B cell (primary cell): Measurements from ENCODE around the gene SLAMF9. TPM values are rescaled to one million over a fixed set of nuclear protein-coding genes. Genes with fewer than 3 reads are reported as not detected.

Experiments used
- ATAC-seq: fragments of 200-7000 bp; cut with Tn5 transposase; one replicate; pipeline ENCODE4 v1.10.0; 2021; ENCODE audit warnings: low read depth, mild to moderate bottlenecking, moderate number of reproducible peaks, moderate library complexity
- CTCF ChIA-PET: fragments of 350-600 bp; sonication (Branson Sonifier 250); formaldehyde crosslinking; loops from one replicate; lab custom pipeline; 2021; ENCODE audit warnings: antibody characterized with exemption, inconsistent platforms; lab: Charles Lee
- POLR2A ChIA-PET: fragments of 350-600 bp; sonication (Branson Sonifier 250); formaldehyde crosslinking; loops from one replicate; lab custom pipeline; 2021; ENCODE audit warnings: antibody characterized with exemption; lab: Charles Lee
- DNase-seq: peaks from one replicate; pipeline ENCODE4 v3.0.0; 2013
- H2AFZ ChIP-seq: 2 replicates; pipeline ENCODE4 v1.6.1; 2012; ENCODE audit warnings: mild to moderate bottlenecking, low read depth, low read length; ENCODE audit not compliant: insufficient read depth, poor library complexity, severe bottlenecking
- H3K27ac ChIP-seq, 2 donors: 1 replicate in 1 of 2; 2 replicates in 1 of 2; pipeline ENCODE4 v1.5.1; 2012 to 2013; ENCODE audit warnings: low read length in 2 of 2, mild to moderate bottlenecking in 2 of 2, moderate library complexity in 1 of 2
- H3K27me3 ChIP-seq, 4 experiments: fragments of 200-600 bp in 1 of 4; sonication (generic) in 1 of 4; replicated peaks in 1 of 4; 1 replicate in 2 of 4; 2 replicates in 2 of 4; pipeline versions ENCODE4 v1.6.1 to v1.7.0; 2013 to 2016; ENCODE audit warnings: low read length in 3 of 4, mild to moderate bottlenecking in 2 of 4, mixed read lengths in 1 of 4, moderate library complexity in 1 of 4; ENCODE audit not compliant: insufficient read depth in 4 of 4, control insufficient read depth in 3 of 4; ENCODE audit errors: control extremely low read depth in 1 of 4
- H3K36me3 ChIP-seq, 2 experiments: replicated peaks in 1 of 2; 1 replicate in 1 of 2; 2 replicates in 1 of 2; pipeline versions ENCODE4 v1.6.1 to v1.7.1; 2013; ENCODE audit warnings: low read length in 1 of 2; ENCODE audit not compliant: insufficient read depth in 2 of 2, control insufficient read depth in 1 of 2; ENCODE audit errors: control extremely low read depth in 1 of 2, extremely low read depth in 1 of 2
- H3K4me1 ChIP-seq, 2 donors: fragments of 200-600 bp in 1 of 2; sonication (generic) in 1 of 2; 1 replicate in 1 of 2; 2 replicates in 1 of 2; pipeline versions ENCODE4 v1.5.1 to v1.6.1; 2013 to 2017; ENCODE audit warnings: low read length in 2 of 2; ENCODE audit not compliant: control insufficient read depth in 2 of 2, insufficient read depth in 2 of 2
- H3K4me2 ChIP-seq: replicated peaks from 2 replicates; pipeline ENCODE3; 2012; ENCODE audit warnings: mild to moderate bottlenecking, low read depth, low read length; ENCODE audit not compliant: poor library complexity, severe bottlenecking
- H3K4me3 ChIP-seq, 5 experiments: fragments of 200-600 bp in 1 of 5; sonication (generic) in 1 of 5; 1 replicate in 3 of 5; 2 replicates in 2 of 5; pipeline versions ENCODE4 v1.5.1 to v1.7.0; 2011 to 2016; ENCODE audit warnings: low read length in 4 of 5, mild to moderate bottlenecking in 4 of 5, low read depth in 2 of 5, control low read depth in 1 of 5, moderate library complexity in 1 of 5; ENCODE audit not compliant: insufficient read depth in 1 of 5; ENCODE audit errors: control extremely low read depth in 1 of 5, extremely low read depth in 1 of 5
- H3K79me2 ChIP-seq: fragments of 200-600 bp; sonication (generic); one replicate; pipeline ENCODE4 v1.6.0; 2016; ENCODE audit warnings: low read length; ENCODE audit not compliant: control insufficient read depth, insufficient read depth
- H3K9ac ChIP-seq: fragments of 200-600 bp; sonication (generic); 2 replicates; pipeline ENCODE4 v1.6.1; 2017; ENCODE audit warnings: mild to moderate bottlenecking, low read length, moderate library complexity
- H3K9me3 ChIP-seq, 3 donors: one replicate each; pipeline versions ENCODE4 v1.6.1 to v1.7.1; 2013; ENCODE audit warnings: low read length in 2 of 3; ENCODE audit not compliant: control insufficient read depth in 2 of 3, insufficient read depth in 1 of 3; ENCODE audit errors: control extremely low read depth in 1 of 3
- H4K20me1 ChIP-seq: 2 replicates; pipeline ENCODE4 v1.6.0; 2012; ENCODE audit warnings: mild to moderate bottlenecking, low read length; ENCODE audit not compliant: insufficient read depth, control insufficient read depth, poor library complexity, severe bottlenecking
- H3K27ac Mint-ChIP-seq: one replicate; pipeline ENCODE4 v1.8.0; 2021; ENCODE audit warnings: mixed read lengths
- H3K27me3 Mint-ChIP-seq: one replicate; pipeline ENCODE4 v1.8.0; 2021; ENCODE audit warnings: mixed read lengths
- H3K4me1 Mint-ChIP-seq: one replicate; pipeline ENCODE4 v1.8.0; 2021; ENCODE audit warnings: mixed read lengths
- H3K4me3 Mint-ChIP-seq: one replicate; pipeline ENCODE4 v1.8.0; 2021; ENCODE audit warnings: mixed read lengths
- H3K9me3 Mint-ChIP-seq: one replicate; pipeline ENCODE4 v1.8.0; 2022; ENCODE audit warnings: mixed read lengths; ENCODE audit not compliant: insufficient read depth
- EZH2 ChIP-seq: IDR thresholded peaks from 2 replicates; pipeline ENCODE4 v1.6.1; 2012; ENCODE audit warnings: borderline replicate concordance, low read depth, mild to moderate bottlenecking, moderate library complexity, low read length; ENCODE audit not compliant: insufficient read depth, poor library complexity, severe bottlenecking
- WGBS: methylation state at CpG from one replicate; pipeline ENCODE4 v1.1.5; 2013; ENCODE audit warnings: missing lambda C conversion rate; ENCODE audit not compliant: insufficient coverage; 5-methylcytosine and 5-hydroxymethylcytosine counted together
- intact Hi-C: fragments of 100-400 bp; cut with micrococcal nuclease; formaldehyde crosslinking; loops from one replicate; pipeline ENCODE4 v1.10.0; 2022
- polyA plus RNA-seq: library from polyadenylated mRNA; depleted of rRNA; stranded (reverse); fragments of >200 nt; gene quantifications from 2 replicates; pipeline ENCODE4 v1.2.3, GENCODE V29; 2012
- total RNA-seq, 2 donors: library from RNA; stranded (reverse); fragments of 120-200 nt in 1 of 2; gene quantifications; 1 replicate in 1 of 2; 2 replicates in 1 of 2; pipeline versions ENCODE4 v1.2.3 to v1.2.4, GENCODE V29; 2013 to 2022
- TF ChIP-seq, protein P1 (sequence below): fragments of 200-600 bp; IDR thresholded peaks from one replicate; pipeline ENCODE4 v1.8.0; 2022; ENCODE audit warnings: antibody characterized with exemption, mild to moderate bottlenecking

The SLAMF9 gene
- total and polyA plus RNA-seq, 2 donors (not counting 1 experiment from before 2014, with no cell fraction given), result not detected

DNA sequence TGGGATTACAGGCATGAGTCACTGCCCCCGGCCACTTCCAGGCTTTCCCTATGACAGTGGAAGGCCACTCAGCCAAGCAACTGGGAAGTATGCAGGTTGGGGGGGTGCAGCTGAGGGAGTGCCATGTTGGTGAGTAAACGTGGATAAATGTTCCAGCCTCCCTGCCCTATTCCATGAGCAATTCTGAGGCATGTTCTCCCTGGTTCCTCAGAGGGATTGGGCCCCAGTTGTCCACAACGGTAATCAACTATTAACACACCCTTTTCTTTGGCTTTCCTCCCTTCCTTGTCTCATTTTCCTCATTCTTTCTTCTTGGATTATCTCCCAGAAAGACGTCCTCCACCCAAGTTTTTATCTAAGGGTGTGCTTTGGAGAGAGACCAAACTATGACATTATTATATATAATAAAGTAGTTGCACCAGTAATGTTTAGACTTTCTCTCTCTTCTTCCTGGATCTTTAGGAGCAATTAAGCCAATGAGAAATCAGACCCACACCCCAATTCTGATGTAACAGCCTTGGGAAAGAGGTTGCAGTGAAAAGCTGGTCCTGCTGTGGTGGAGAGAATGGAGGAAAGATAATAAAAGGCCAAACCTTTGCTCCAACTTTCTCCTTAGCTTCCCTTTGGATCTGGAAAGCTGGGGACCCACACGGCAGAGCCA is 6.8 kb upstream of the SLAMF9 start:
- Mint-ChIP-seq H3K27me3 (peaks cover 24% of the 10 kb centered on the region), H3K27ac (no peak overlapping the region)
- no peak overlapping the region for H3K4me2 ChIP-seq

DNA sequence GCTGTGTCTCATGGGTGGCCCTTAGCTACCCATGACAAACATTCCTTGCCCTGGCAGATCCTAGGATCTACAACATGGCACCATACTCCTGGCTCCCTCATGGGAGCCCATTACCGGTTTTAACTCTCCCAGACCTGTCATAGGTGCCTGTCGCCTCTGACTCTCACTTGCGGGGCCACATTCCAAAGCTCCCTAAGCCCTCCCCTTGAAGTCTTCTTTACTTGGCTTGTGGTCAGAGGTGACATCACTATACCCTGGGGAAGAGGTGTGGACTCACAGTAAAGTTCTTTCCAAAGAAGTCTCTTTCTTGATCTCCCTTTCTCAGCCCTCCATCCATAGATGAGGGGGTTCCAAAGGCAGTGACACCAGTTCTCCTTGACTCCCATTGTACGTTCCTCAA is 5.4 kb upstream of the SLAMF9 start:
- CTCF ChIA-PET, result no interaction called here
- Mint-ChIP-seq H3K4me1 (no peaks in the 10 kb centered on the region), H3K27ac (no peak overlapping the region), H3K4me3 (no peak overlapping the region), H3K9me3 (no peaks in the 10 kb centered on the region), H3K27me3 (peaks cover 21% of the 10 kb centered on the region)
- Histone ChIP-seq H3K79me2 (no peaks in the 10 kb centered on the region), H3K4me3 (no peak overlapping the region), H3K9ac (no peak overlapping the region), H3K36me3 (no peaks in the 10 kb centered on the region), H3K9me3 (no peaks in the 10 kb centered on the region), H4K20me1 (no peaks in the 10 kb centered on the region), H3K4me1 (no peaks in the 10 kb centered on the region), H3K27ac (no peak overlapping the region), H3K27me3 (no peaks in the 10 kb centered on the region), H2AFZ (no peak overlapping the region), H3K4me2 (no peak overlapping the region)
- TF ChIP-seq, protein P1, sequence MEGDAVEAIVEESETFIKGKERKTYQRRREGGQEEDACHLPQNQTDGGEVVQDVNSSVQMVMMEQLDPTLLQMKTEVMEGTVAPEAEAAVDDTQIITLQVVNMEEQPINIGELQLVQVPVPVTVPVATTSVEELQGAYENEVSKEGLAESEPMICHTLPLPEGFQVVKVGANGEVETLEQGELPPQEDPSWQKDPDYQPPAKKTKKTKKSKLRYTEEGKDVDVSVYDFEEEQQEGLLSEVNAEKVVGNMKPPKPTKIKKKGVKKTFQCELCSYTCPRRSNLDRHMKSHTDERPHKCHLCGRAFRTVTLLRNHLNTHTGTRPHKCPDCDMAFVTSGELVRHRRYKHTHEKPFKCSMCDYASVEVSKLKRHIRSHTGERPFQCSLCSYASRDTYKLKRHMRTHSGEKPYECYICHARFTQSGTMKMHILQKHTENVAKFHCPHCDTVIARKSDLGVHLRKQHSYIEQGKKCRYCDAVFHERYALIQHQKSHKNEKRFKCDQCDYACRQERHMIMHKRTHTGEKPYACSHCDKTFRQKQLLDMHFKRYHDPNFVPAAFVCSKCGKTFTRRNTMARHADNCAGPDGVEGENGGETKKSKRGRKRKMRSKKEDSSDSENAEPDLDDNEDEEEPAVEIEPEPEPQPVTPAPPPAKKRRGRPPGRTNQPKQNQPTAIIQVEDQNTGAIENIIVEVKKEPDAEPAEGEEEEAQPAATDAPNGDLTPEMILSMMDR, result no peak
- intact Hi-C loops, result no loop called here
- POLR2A ChIA-PET, result no interaction called here
- no peak for DNase-seq
- 84% methylated on average over 2 of the region's 4 CpGs for WGBS
- no peak for ATAC-seq

More for the DNA sequence above, 6.8 kb upstream of the SLAMF9 start:
- ChIA-PET CTCF (no interaction called here), POLR2A (no interaction called here)
- no peaks in the 10 kb centered on the region for H3K4me1 Mint-ChIP-seq
- no peaks in the 10 kb centered on the region for H3K9me3 Mint-ChIP-seq
- H3K36me3 ChIP-seq, result no peaks in the 10 kb centered on the region
- TF ChIP-seq EZH2, result no peak
- TF ChIP-seq, protein P1, result no peak
- no peak overlapping the region for H2AFZ ChIP-seq
- no peak overlapping the region for H3K4me3 ChIP-seq
- no peak for DNase-seq
- no peaks in the 10 kb centered on the region for H3K79me2 ChIP-seq
- H3K27me3 ChIP-seq, result no peaks in the 10 kb centered on the region
- 65% methylated on average over 2 of the region's 5 CpGs for WGBS
- H4K20me1 ChIP-seq, result no peaks in the 10 kb centered on the region
- no peak overlapping the region for H3K4me3 Mint-ChIP-seq
- intact Hi-C loops, result no loop called here
- peaks cover 0 to 1% (median 0%) of the 10 kb centered on the region in 3 donors for H3K9me3 ChIP-seq
- no peaks in the 10 kb centered on the region for H3K4me1 ChIP-seq
- H3K9ac ChIP-seq, result no peak overlapping the region
- no peak overlapping the region for H3K27ac ChIP-seq
- no peak for ATAC-seq
